ES-I3 (cell line): ENCODE data around the gene EXTL2.
"Not testable (repeated sequence)": the region's sequence is repeated elsewhere in the genome, so short reads cannot be mapped to it uniquely, and the experiment has no call there.

Experiments
- H3K36me3 ChIP-seq: 2 replicates; pipeline ENCODE4 v1.6.1; 2013; ENCODE audit warnings: mild to moderate bottlenecking, low read length, control low read depth, moderate library complexity; ENCODE audit not compliant: insufficient read depth
- H3K4me1 ChIP-seq: 2 replicates; pipeline ENCODE4 v1.6.1; 2013; ENCODE audit warnings: mild to moderate bottlenecking, control low read depth, low read length; ENCODE audit not compliant: insufficient read depth
- H3K9ac ChIP-seq: 2 replicates; pipeline ENCODE4 v1.6.1; 2013; ENCODE audit warnings: low read depth, mild to moderate bottlenecking, low read length, moderate library complexity
- H3K9me3 ChIP-seq: 2 replicates; pipeline ENCODE4 v1.6.1; 2013; ENCODE audit warnings: mild to moderate bottlenecking, low read length, moderate library complexity; ENCODE audit not compliant: control insufficient read depth, insufficient read depth

Gene EXTL2

DNA sequence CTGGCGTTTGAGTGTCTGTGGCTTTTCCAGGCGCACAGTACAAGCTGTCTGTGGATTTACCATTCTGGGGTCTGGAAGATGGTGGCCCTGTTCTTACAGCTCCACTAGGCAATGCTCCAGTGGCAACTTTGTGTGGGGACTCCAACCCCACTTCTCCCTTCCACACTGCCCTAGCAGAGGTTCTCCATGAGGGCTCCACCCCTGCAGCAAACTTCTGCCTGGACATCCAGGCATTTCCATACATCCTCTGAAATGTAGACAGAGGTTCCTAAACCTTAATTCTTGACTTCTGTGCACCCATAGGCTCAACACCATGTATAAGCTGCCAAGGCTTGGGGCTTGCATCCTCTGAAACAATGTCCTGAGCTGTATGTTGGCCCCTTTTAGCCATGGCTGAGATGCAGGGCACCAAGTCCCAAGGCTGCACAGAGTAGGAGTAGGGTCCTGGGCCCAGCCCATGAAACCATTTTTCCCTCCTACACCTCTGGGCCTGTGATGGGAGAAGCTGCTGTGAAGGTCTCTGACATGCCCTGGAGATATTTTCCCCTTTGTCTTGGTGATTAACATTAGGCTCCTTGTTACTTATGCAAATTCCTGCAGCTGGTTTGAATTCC is 4.7 kb downstream of the EXTL2 start:
- peaks cover 22% of the 10 kb centered on the region for H3K9me3 ChIP-seq
- not testable (repeated sequence) for H3K36me3 ChIP-seq, H3K9ac ChIP-seq, H3K4me1 ChIP-seq

- H3K4me1 ChIP-seq, H3K9ac ChIP-seq, H3K36me3 ChIP-seq: not testable (repeated sequence)
- H3K9me3 ChIP-seq: peaks cover 22% of the 10 kb centered on the region
Observed at GRCh38 chr1:100889007-100889406, 5.6 kb downstream of the EXTL2 start.

- Histone ChIP-seq H3K9ac (no peak overlapping the region), H3K36me3 (no peaks in the 10 kb centered on the region), H3K9me3 (peaks cover 4% of the 10 kb centered on the region; the same call in 1 of the 2 replicates), H3K4me1 (no peaks in the 10 kb centered on the region)
Observed at GRCh38 chr1:100883963-100884362, 10.7 kb downstream of the EXTL2 start.

DNA sequence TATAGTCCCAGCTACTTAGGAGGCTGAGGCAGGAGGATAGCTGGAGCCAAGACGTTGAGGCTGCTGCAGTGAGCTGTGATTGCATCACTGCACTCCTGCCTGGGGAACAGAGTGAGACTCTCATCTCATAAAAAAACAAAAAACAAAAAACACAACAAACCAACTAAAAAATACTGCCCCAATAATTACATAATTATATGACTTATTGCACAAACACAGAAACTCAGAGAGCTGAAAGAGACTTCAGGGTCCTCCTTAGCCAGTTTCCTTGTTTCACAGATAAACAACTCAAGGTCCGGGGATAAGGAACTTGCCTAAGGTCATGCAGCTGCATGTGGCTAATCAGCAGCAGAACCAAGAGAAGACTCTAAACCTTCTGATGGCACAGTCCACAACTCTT is 11.9 kb downstream of the EXTL2 start:
- H3K9me3 ChIP-seq: no peaks in the 10 kb centered on the region
- H3K9ac ChIP-seq: no peak overlapping the region
- H3K36me3 ChIP-seq: no peaks in the 10 kb centered on the region
- no peaks in the 10 kb centered on the region for H3K4me1 ChIP-seq

DNA sequence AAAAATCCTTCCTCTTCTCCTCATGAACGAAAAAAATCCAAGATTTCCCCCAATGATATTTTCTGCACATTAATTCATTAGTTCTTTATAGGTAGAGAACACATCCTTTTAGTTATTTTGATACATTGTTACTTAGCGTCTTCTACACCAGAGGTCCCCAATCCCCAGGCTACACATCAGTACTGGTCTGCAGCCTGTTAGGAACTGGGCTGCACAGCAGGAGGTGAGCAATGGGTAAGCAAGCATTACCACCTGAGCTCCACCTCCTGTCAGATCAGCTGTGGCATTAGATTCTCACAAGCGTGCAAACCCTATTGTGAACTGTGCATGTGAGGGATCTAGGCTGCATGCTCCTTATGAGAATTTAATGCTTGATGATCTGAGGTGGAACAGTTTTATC is 13.0 kb downstream of the EXTL2 start:
- no peaks in the 10 kb centered on the region for H3K36me3 ChIP-seq
- H3K9me3 ChIP-seq: no peaks in the 10 kb centered on the region
- H3K9ac ChIP-seq: no peak overlapping the region
- H3K4me1 ChIP-seq: no peaks in the 10 kb centered on the region

DNA sequence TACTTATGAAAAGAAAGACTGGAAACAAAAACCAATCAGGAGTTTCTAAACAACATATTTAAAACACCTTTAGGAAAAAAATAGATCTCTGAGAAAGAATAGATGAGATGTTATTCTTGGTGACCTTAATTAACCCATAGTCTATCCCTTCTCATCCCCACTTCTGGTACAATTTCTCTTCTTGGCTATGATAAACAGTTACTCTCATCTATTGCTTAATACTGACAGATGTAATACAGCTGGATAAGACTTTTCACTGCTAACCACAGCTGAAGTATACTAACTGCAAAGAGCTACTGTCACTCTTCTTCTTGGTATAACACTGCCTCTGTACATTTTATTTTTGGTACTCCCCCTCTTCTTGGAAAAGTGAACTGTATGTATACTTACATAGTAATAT is 15.2 kb downstream of the EXTL2 start:
- no peaks in the 10 kb centered on the region; the same call in 1 of the 2 replicates for H3K36me3 ChIP-seq
- H3K4me1 ChIP-seq: no peaks in the 10 kb centered on the region
- H3K9ac ChIP-seq: no peak overlapping the region
- H3K9me3 ChIP-seq: no peaks in the 10 kb centered on the region

DNA sequence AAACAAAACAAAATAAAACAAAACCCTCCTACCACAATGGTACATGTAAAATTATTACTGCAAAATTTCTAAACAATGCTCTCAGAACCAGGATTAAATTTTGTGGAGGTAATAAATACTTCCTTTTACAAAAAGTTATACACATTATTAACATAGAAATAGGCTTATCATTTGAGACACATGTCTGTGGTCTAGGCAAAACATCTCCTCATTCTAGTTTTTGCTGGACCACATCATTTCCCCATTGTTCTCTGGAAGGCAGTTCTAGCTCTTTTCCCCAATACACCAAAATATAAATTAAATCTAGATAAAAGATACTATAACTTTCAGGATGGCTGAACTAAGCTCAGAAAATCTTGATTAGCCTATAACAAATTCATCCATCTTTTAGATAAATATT is 18.4 kb downstream of the EXTL2 start:
- H3K9ac ChIP-seq: no peak overlapping the region

GRCh38 chr1:100875228-100875627 is 19.4 kb downstream of the EXTL2 start:
- H3K9me3 ChIP-seq: no peaks in the 10 kb centered on the region

More for the DNA sequence above, 18.4 kb downstream of the EXTL2 start:
- Histone ChIP-seq H3K4me1 (no peaks in the 10 kb centered on the region; the same call in 1 of the 2 replicates), H3K9me3 (no peaks in the 10 kb centered on the region), H3K36me3 (peaks cover 3% of the 10 kb centered on the region; the same call in 1 of the 2 replicates)

GRCh38 chr1:100874433-100874832 is 20.2 kb downstream of the EXTL2 start:
- H3K4me1 ChIP-seq: no peaks in the 10 kb centered on the region; the same call in 1 of the 2 replicates
- no peaks in the 10 kb centered on the region for H3K9me3 ChIP-seq
- H3K36me3 ChIP-seq: peaks cover 3% of the 10 kb centered on the region; the same call in 1 of the 2 replicates
- H3K9ac ChIP-seq: no peak overlapping the region

More at GRCh38 chr1:100875228-100875627, 19.4 kb downstream of the EXTL2 start:
- H3K36me3 ChIP-seq: peaks cover 3% of the 10 kb centered on the region; the same call in 1 of the 2 replicates
- no peak overlapping the region for H3K9ac ChIP-seq
- H3K4me1 ChIP-seq: no peaks in the 10 kb centered on the region; the same call in 1 of the 2 replicates

- H3K36me3 ChIP-seq: peaks cover 3% of the 10 kb centered on the region; the same call in 1 of the 2 replicates
- no peaks in the 10 kb centered on the region; the same call in 1 of the 2 replicates for H3K4me1 ChIP-seq
- H3K9me3 ChIP-seq: no peaks in the 10 kb centered on the region
- H3K9ac ChIP-seq: no peak overlapping the region
Observed at GRCh38 chr1:100869996-100870395, 24.6 kb downstream of the EXTL2 start.

DNA sequence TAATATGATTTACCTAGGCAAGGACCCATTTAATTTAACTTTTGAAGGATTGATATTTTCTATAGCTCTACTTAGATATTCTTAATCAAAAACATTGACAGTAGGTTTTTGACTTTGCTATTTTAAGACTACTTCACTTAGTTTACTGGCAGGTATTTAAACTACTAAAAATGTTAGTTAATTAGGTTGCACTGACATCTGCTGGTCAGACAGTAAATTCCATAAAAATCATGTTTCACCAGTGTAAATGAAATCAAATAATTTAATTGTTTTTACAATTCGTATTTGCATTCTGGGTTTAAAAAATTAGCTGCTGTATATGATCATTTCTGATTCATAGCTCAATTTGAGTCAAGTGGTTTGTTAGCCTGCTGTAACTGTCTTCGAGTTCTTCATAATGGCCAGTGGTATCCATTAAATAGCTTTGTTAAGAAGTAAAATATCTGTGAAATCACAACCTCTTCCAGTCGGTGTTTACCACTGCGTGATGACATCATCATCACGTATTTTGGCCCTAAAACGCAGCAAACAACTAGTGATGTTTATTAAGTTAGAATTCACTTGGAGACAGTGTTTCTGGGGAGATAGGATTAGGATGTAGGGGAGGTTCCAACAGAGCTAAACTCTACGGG is 26.2 kb downstream of the EXTL2 start:
- H3K36me3 ChIP-seq: no peaks in the 10 kb centered on the region
- no peaks in the 10 kb centered on the region; the same call in 1 of the 2 replicates for H3K4me1 ChIP-seq
- no peaks in the 10 kb centered on the region for H3K9me3 ChIP-seq
- no peak overlapping the region for H3K9ac ChIP-seq

- no peaks in the 10 kb centered on the region for H3K36me3 ChIP-seq
- H3K9me3 ChIP-seq: no peaks in the 10 kb centered on the region
- no peaks in the 10 kb centered on the region for H3K4me1 ChIP-seq
- no peak overlapping the region for H3K9ac ChIP-seq
Observed at GRCh38 chr1:100866901-100867206, 27.8 kb downstream of the EXTL2 start.

DNA sequence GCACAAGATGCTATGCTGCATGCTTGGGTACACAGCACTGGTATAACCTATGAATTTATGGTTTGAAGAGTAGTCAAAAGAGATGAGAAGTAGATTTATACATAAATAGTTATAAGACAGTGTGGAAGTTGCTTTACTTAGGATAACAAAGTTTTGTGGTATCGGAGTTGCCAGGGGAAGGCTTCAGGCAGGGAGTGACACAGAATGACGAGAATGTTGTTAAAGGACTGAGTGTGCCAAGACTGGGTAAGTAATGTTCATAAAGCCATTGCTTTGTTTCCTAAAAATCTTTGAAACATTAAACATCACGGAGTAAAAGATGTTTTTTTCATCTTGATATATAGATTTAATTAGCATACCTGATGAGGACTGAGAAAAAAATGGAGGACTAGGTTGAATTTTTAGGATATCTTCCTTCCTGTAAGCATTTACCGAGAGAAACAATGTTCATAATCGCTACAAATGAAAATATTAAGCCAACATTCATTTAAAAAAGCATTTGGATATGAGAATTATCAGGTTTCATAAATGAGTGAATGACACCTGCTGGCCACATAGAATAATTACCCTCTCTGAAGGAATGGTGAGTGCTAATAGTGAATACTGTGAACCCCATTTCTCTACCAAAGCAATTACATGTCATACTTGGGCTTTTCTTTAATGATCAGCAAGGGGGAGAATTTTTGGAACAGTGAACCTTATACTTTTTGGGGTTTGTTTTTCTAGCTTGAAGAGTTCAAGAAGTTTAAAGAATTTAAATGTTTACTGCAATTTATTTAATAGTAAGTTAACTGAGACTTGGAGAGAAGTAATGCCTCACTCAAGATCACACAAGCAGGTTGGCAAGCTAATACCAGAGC is 28.4 kb downstream of the EXTL2 start:
- H3K36me3 ChIP-seq: no peaks in the 10 kb centered on the region
- no peaks in the 10 kb centered on the region for H3K4me1 ChIP-seq
- no peak overlapping the region for H3K9ac ChIP-seq
- no peaks in the 10 kb centered on the region for H3K9me3 ChIP-seq

- Histone ChIP-seq H3K36me3 (no peaks in the 10 kb centered on the region), H3K9me3 (no peaks in the 10 kb centered on the region), H3K4me1 (no peaks in the 10 kb centered on the region), H3K9ac (no peak overlapping the region)
Observed at GRCh38 chr1:100862591-100862990, 32.1 kb downstream of the EXTL2 start.
